Measurements from ENCODE around the gene ZAR1.

ZAR1 gene

GRCh38 chr4:48478273-48478672 is 11.8 kb upstream of the ZAR1 start:
- no peak overlapping the region for H3K4me3 Mint-ChIP-seq
- DNase-seq (ENCODE audit: low spot score in 2 of 2): no peak
- no peaks in the 10 kb centered on the region for H3K4me1 Mint-ChIP-seq
- H3K27ac Mint-ChIP-seq: no peak overlapping the region
- no peaks in the 10 kb centered on the region for H3K9me3 Mint-ChIP-seq
- no peaks in the 10 kb centered on the region for H3K36me3 Mint-ChIP-seq
- no peak for ATAC-seq

GRCh38 chr4:48481581-48481980 is 8.5 kb upstream of the ZAR1 start:
- Mint-ChIP-seq H3K27ac (no peak overlapping the region), H3K36me3 (no peaks in the 10 kb centered on the region), H3K9me3 (no peaks in the 10 kb centered on the region), H3K4me1 (peaks cover 14% of the 10 kb centered on the region), H3K4me3 (no peak overlapping the region)
- DNase-seq (ENCODE audit: low spot score in 2 of 2): no peak
- no peak for ATAC-seq

GRCh38 chr4:48483006-48483776 is 6.9 kb upstream of the ZAR1 start, which contains the start of gene SLC10A4:
SLC10A4 (plus strand) TSS chr4:48483343; CDS start chr4:48483562, 219 bp downstream.
- H3K4me1 Mint-ChIP-seq: peaks cover 14% of the 10 kb centered on the region
- H3K9me3 Mint-ChIP-seq: no peaks in the 10 kb centered on the region
- H3K36me3 Mint-ChIP-seq: no peaks in the 10 kb centered on the region
- DNase-seq (ENCODE audit: low spot score in 2 of 2) (no peak), ATAC-seq (peak; percentile 67)
- no peak within 1 kb of the TSS for H3K27ac Mint-ChIP-seq
- H3K4me3 Mint-ChIP-seq: peak within 1 kb of the TSS; percentile 65

GRCh38 chr4:48483777-48484493 is 6.1 kb upstream of the ZAR1 start:
- peak overlapping the region; percentile 65 for H3K4me3 Mint-ChIP-seq
- ATAC-seq (peak; percentile 66), DNase-seq (ENCODE audit: low spot score in 2 of 2) (no peak)
- no peaks in the 10 kb centered on the region for H3K36me3 Mint-ChIP-seq
- no peaks in the 10 kb centered on the region for H3K9me3 Mint-ChIP-seq
- H3K4me1 Mint-ChIP-seq: peaks cover 14% of the 10 kb centered on the region
- no peak overlapping the region for H3K27ac Mint-ChIP-seq

- Mint-ChIP-seq H3K27ac (no peak overlapping the region), H3K9me3 (no peaks in the 10 kb centered on the region), H3K36me3 (no peaks in the 10 kb centered on the region), H3K4me3 (peak overlapping the region; percentile 65), H3K4me1 (peaks cover 14% of the 10 kb centered on the region)
- no peak for DNase-seq (ENCODE audit: low spot score in 2 of 2)
- ATAC-seq: no peak
Measured at GRCh38 chr4:48484494-48485168, 5.4 kb upstream of the ZAR1 start.

- H3K27ac Mint-ChIP-seq: no peak overlapping the region
- ATAC-seq (no peak), DNase-seq (ENCODE audit: low spot score in 2 of 2) (no peak)
- H3K4me1 Mint-ChIP-seq: peaks cover 4% of the 10 kb centered on the region
- peak overlapping the region; percentile 54 for H3K4me3 Mint-ChIP-seq
- H3K9me3 Mint-ChIP-seq: no peaks in the 10 kb centered on the region
- H3K36me3 Mint-ChIP-seq: no peaks in the 10 kb centered on the region
Measured at GRCh38 chr4:48489683-48490011, 405 bp upstream of the ZAR1 start.

- Mint-ChIP-seq H3K4me3 (no peak overlapping the region), H3K4me1 (peaks cover 6% of the 10 kb centered on the region), H3K36me3 (no peaks in the 10 kb centered on the region), H3K9me3 (no peaks in the 10 kb centered on the region), H3K27ac (no peak overlapping the region)
- DNase-seq (ENCODE audit: low spot score in 2 of 2) (no peak), ATAC-seq (peak; percentile 17)
Measured at GRCh38 chr4:48490680-48491513, 845 bp downstream of the ZAR1 start.

- Mint-ChIP-seq H3K4me3 (no peak overlapping the region), H3K27ac (no peak overlapping the region)
- no peak for DNase-seq (ENCODE audit: low spot score in 2 of 2)
Measured at GRCh38 chr4:48491514-48492176, 1.6 kb downstream of the ZAR1 start.

GRCh38 chr4:48493452-48494100 is 3.5 kb downstream of the ZAR1 start:
- peaks cover 6% of the 10 kb centered on the region for H3K4me1 Mint-ChIP-seq
- DNase-seq (ENCODE audit: low spot score in 2 of 2) (no peak), ATAC-seq (no peak)
- H3K36me3 Mint-ChIP-seq: peaks cover 12% of the 10 kb centered on the region
- H3K4me3 Mint-ChIP-seq: no peak overlapping the region
- no peak overlapping the region for H3K27ac Mint-ChIP-seq
- H3K9me3 Mint-ChIP-seq: no peaks in the 10 kb centered on the region

More at GRCh38 chr4:48491514-48492176, 1.6 kb downstream of the ZAR1 start:
- no peak for ATAC-seq
- peaks cover 6% of the 10 kb centered on the region for H3K4me1 Mint-ChIP-seq
- H3K9me3 Mint-ChIP-seq: no peaks in the 10 kb centered on the region
- no peaks in the 10 kb centered on the region for H3K36me3 Mint-ChIP-seq

- peak overlapping the region; percentile 7 for H3K27ac Mint-ChIP-seq
- H3K4me3 Mint-ChIP-seq: no peak overlapping the region
- peaks cover 13% of the 10 kb centered on the region for H3K4me1 Mint-ChIP-seq
- peaks cover 35% of the 10 kb centered on the region for H3K36me3 Mint-ChIP-seq
- ATAC-seq (peak; percentile 13), DNase-seq (ENCODE audit: low spot score in 2 of 2) (no peak)
- no peaks in the 10 kb centered on the region for H3K9me3 Mint-ChIP-seq
Measured at GRCh38 chr4:48495941-48496340, 5.9 kb downstream of the ZAR1 start.

- no peak for DNase-seq (ENCODE audit: low spot score in 2 of 2)
- H3K4me1 Mint-ChIP-seq: peaks cover 13% of the 10 kb centered on the region
- H3K27ac Mint-ChIP-seq: no peak overlapping the region
- H3K36me3 Mint-ChIP-seq: peaks cover 49% of the 10 kb centered on the region
- H3K4me3 Mint-ChIP-seq: no peak overlapping the region
- H3K9me3 Mint-ChIP-seq: no peaks in the 10 kb centered on the region
- no peak for ATAC-seq
Measured at GRCh38 chr4:48498895-48499294, 8.8 kb downstream of the ZAR1 start.

GRCh38 chr4:48499551-48500066 is 9.6 kb downstream of the ZAR1 start:
- ATAC-seq (peak; percentile 47), DNase-seq (ENCODE audit: low spot score in 2 of 2) (no peak)
- H3K27ac Mint-ChIP-seq: no peak overlapping the region
- H3K9me3 Mint-ChIP-seq: no peaks in the 10 kb centered on the region
- peaks cover 13% of the 10 kb centered on the region for H3K4me1 Mint-ChIP-seq
- H3K4me3 Mint-ChIP-seq: no peak overlapping the region
- H3K36me3 Mint-ChIP-seq: peaks cover 49% of the 10 kb centered on the region

- no peak for DNase-seq (ENCODE audit: low spot score in 2 of 2)
- no peak overlapping the region for H3K4me3 Mint-ChIP-seq
Measured at GRCh38 chr4:48503233-48504025, 13.4 kb downstream of the ZAR1 start.

More at GRCh38 chr4:48503233-48504025, 13.4 kb downstream of the ZAR1 start:
- peaks cover 65% of the 10 kb centered on the region for H3K36me3 Mint-ChIP-seq
- H3K9me3 Mint-ChIP-seq: no peaks in the 10 kb centered on the region
- no peak overlapping the region for H3K27ac Mint-ChIP-seq
- no peak for ATAC-seq
- H3K4me1 Mint-ChIP-seq: peaks cover 7% of the 10 kb centered on the region
